B cell (primary cell): ENCODE data around the gene TNNT1. TPM values are rescaled to one million over a fixed set of nuclear protein-coding genes. Genes with fewer than 3 reads are reported as not detected.

Experiments used
- ATAC-seq: fragments of 200-7000 bp; cut with Tn5 transposase; one replicate; pipeline ENCODE4 v1.10.0; 2021; ENCODE audit warnings: low read depth, mild to moderate bottlenecking, moderate number of reproducible peaks, moderate library complexity
- CTCF ChIA-PET: fragments of 350-600 bp; sonication (Branson Sonifier 250); formaldehyde crosslinking; loops from one replicate; lab custom pipeline; 2021; ENCODE audit warnings: antibody characterized with exemption, inconsistent platforms; lab: Charles Lee
- POLR2A ChIA-PET: fragments of 350-600 bp; sonication (Branson Sonifier 250); formaldehyde crosslinking; loops from one replicate; lab custom pipeline; 2021; ENCODE audit warnings: antibody characterized with exemption; lab: Charles Lee
- DNase-seq: peaks from one replicate; pipeline ENCODE4 v3.0.0; 2013
- H2AFZ ChIP-seq: 2 replicates; pipeline ENCODE4 v1.6.1; 2012; ENCODE audit warnings: mild to moderate bottlenecking, low read depth, low read length; ENCODE audit not compliant: insufficient read depth, poor library complexity, severe bottlenecking
- H3K27ac ChIP-seq, 2 donors: 1 replicate in 1 of 2; 2 replicates in 1 of 2; pipeline ENCODE4 v1.5.1; 2012 to 2013; ENCODE audit warnings: low read length in 2 of 2, mild to moderate bottlenecking in 2 of 2, moderate library complexity in 1 of 2
- H3K27me3 ChIP-seq, 4 experiments: fragments of 200-600 bp in 1 of 4; sonication (generic) in 1 of 4; replicated peaks in 1 of 4; 1 replicate in 2 of 4; 2 replicates in 2 of 4; pipeline versions ENCODE4 v1.6.1 to v1.7.0; 2013 to 2016; ENCODE audit warnings: low read length in 3 of 4, mild to moderate bottlenecking in 2 of 4, mixed read lengths in 1 of 4, moderate library complexity in 1 of 4; ENCODE audit not compliant: insufficient read depth in 4 of 4, control insufficient read depth in 3 of 4; ENCODE audit errors: control extremely low read depth in 1 of 4
- H3K36me3 ChIP-seq, 2 experiments: replicated peaks in 1 of 2; 1 replicate in 1 of 2; 2 replicates in 1 of 2; pipeline versions ENCODE4 v1.6.1 to v1.7.1; 2013; ENCODE audit warnings: low read length in 1 of 2; ENCODE audit not compliant: insufficient read depth in 2 of 2, control insufficient read depth in 1 of 2; ENCODE audit errors: control extremely low read depth in 1 of 2, extremely low read depth in 1 of 2
- H3K4me1 ChIP-seq, 2 donors: fragments of 200-600 bp in 1 of 2; sonication (generic) in 1 of 2; 1 replicate in 1 of 2; 2 replicates in 1 of 2; pipeline versions ENCODE4 v1.5.1 to v1.6.1; 2013 to 2017; ENCODE audit warnings: low read length in 2 of 2; ENCODE audit not compliant: control insufficient read depth in 2 of 2, insufficient read depth in 2 of 2
- H3K4me2 ChIP-seq: replicated peaks from 2 replicates; pipeline ENCODE3; 2012; ENCODE audit warnings: mild to moderate bottlenecking, low read depth, low read length; ENCODE audit not compliant: poor library complexity, severe bottlenecking
- H3K4me3 ChIP-seq, 5 experiments: fragments of 200-600 bp in 1 of 5; sonication (generic) in 1 of 5; 1 replicate in 3 of 5; 2 replicates in 2 of 5; pipeline versions ENCODE4 v1.5.1 to v1.7.0; 2011 to 2016; ENCODE audit warnings: low read length in 4 of 5, mild to moderate bottlenecking in 4 of 5, low read depth in 2 of 5, control low read depth in 1 of 5, moderate library complexity in 1 of 5; ENCODE audit not compliant: insufficient read depth in 1 of 5; ENCODE audit errors: control extremely low read depth in 1 of 5, extremely low read depth in 1 of 5
- H3K79me2 ChIP-seq: fragments of 200-600 bp; sonication (generic); one replicate; pipeline ENCODE4 v1.6.0; 2016; ENCODE audit warnings: low read length; ENCODE audit not compliant: control insufficient read depth, insufficient read depth
- H3K9ac ChIP-seq: fragments of 200-600 bp; sonication (generic); 2 replicates; pipeline ENCODE4 v1.6.1; 2017; ENCODE audit warnings: mild to moderate bottlenecking, low read length, moderate library complexity
- H3K9me3 ChIP-seq, 3 donors: one replicate each; pipeline versions ENCODE4 v1.6.1 to v1.7.1; 2013; ENCODE audit warnings: low read length in 2 of 3; ENCODE audit not compliant: control insufficient read depth in 2 of 3, insufficient read depth in 1 of 3; ENCODE audit errors: control extremely low read depth in 1 of 3
- H4K20me1 ChIP-seq: 2 replicates; pipeline ENCODE4 v1.6.0; 2012; ENCODE audit warnings: mild to moderate bottlenecking, low read length; ENCODE audit not compliant: insufficient read depth, control insufficient read depth, poor library complexity, severe bottlenecking
- H3K27ac Mint-ChIP-seq: one replicate; pipeline ENCODE4 v1.8.0; 2021; ENCODE audit warnings: mixed read lengths
- H3K27me3 Mint-ChIP-seq: one replicate; pipeline ENCODE4 v1.8.0; 2021; ENCODE audit warnings: mixed read lengths
- H3K4me1 Mint-ChIP-seq: one replicate; pipeline ENCODE4 v1.8.0; 2021; ENCODE audit warnings: mixed read lengths
- H3K4me3 Mint-ChIP-seq: one replicate; pipeline ENCODE4 v1.8.0; 2021; ENCODE audit warnings: mixed read lengths
- H3K9me3 Mint-ChIP-seq: one replicate; pipeline ENCODE4 v1.8.0; 2022; ENCODE audit warnings: mixed read lengths; ENCODE audit not compliant: insufficient read depth
- CTCF ChIP-seq: fragments of 200-600 bp; IDR thresholded peaks from one replicate; pipeline ENCODE4 v1.8.0; 2022; ENCODE audit warnings: antibody characterized with exemption, mild to moderate bottlenecking
- EZH2 ChIP-seq: IDR thresholded peaks from 2 replicates; pipeline ENCODE4 v1.6.1; 2012; ENCODE audit warnings: borderline replicate concordance, low read depth, mild to moderate bottlenecking, moderate library complexity, low read length; ENCODE audit not compliant: insufficient read depth, poor library complexity, severe bottlenecking
- WGBS: methylation state at CpG from one replicate; pipeline ENCODE4 v1.1.5; 2013; ENCODE audit warnings: missing lambda C conversion rate; ENCODE audit not compliant: insufficient coverage; 5-methylcytosine and 5-hydroxymethylcytosine counted together
- intact Hi-C: fragments of 100-400 bp; cut with micrococcal nuclease; formaldehyde crosslinking; loops from one replicate; pipeline ENCODE4 v1.10.0; 2022
- polyA plus RNA-seq: library from polyadenylated mRNA; depleted of rRNA; stranded (reverse); fragments of >200 nt; gene quantifications from 2 replicates; pipeline ENCODE4 v1.2.3, GENCODE V29; 2012
- total RNA-seq, 2 donors: library from RNA; stranded (reverse); fragments of 120-200 nt in 1 of 2; gene quantifications; 1 replicate in 1 of 2; 2 replicates in 1 of 2; pipeline versions ENCODE4 v1.2.3 to v1.2.4, GENCODE V29; 2013 to 2022

The TNNT1 gene
- total and polyA plus RNA-seq, 2 donors (not counting 1 experiment from before 2014, with no cell fraction given) = not detected

- Histone ChIP-seq H3K27ac (peak within 1 kb of the TSS in 1 of 2 donors; percentile 64), H2AFZ (no peak within 1 kb of the TSS), H3K79me2 (no peaks in the 10 kb centered on the region)
Observed at GRCh38 chr19:55179606-55180484, 30.8 kb upstream of the TNNT1 start, which contains the start of gene SYT5. Gene SYT5, minus strand, starts transcription at chr19:55180289. Its CDS starts 1,248 bp downstream, at chr19:55179041.

More at GRCh38 chr19:55179606-55180484, 30.8 kb upstream of the TNNT1 start, which contains the start of gene SYT5:
- Histone ChIP-seq H3K9ac (peak within 1 kb of the TSS; percentile 55), H3K9me3 (peaks cover 0 to 54% (median 8%) of the 10 kb centered on the region in 3 donors), H4K20me1 (no peaks in the 10 kb centered on the region), H3K4me3 (peak within 1 kb of the TSS in 4 of 5 experiments; percentile 31 to 60 (median 50)), H3K36me3 (no peaks in the 10 kb centered on the region), H3K4me2 (peak within 1 kb of the TSS; percentile 81), H3K27me3 (peaks cover 0 to 83% (median 47%) of the 10 kb centered on the region in 4 experiments), H3K4me1 (peaks cover 22 to 32% of the 10 kb centered on the region in 2 donors)
- 3% methylated on average over 58 of the region's 68 CpGs for whole genome bisulfite sequencing
- peak within 1 kb of the TSS; percentile 89 for H3K27ac Mint-ChIP-seq
- H3K4me1 Mint-ChIP-seq = peaks cover 24% of the 10 kb centered on the region
- intact Hi-C loops = loop anchor here (1.0 kb wide), 2 partner anchors 63 to 79 kb away; partner anchors contain the start of genes PPP1R12C and PPP6R1
- TF ChIP-seq CTCF = no peak
- no peak for TF ChIP-seq EZH2
- H3K4me3 Mint-ChIP-seq = peak within 1 kb of the TSS; percentile 88
- H3K27me3 Mint-ChIP-seq = peaks cover 58% of the 10 kb centered on the region
- ChIA-PET POLR2A (interaction anchor here (0.5 to 1.3 kb wide), 7 partner anchors 9 to 324 kb away, joined by 3 to 5 read pairs (median 3); partner anchors contain the start of genes KMT5C and PPP6R1), CTCF (interaction anchor here (1.0 kb wide), 1 partner anchor 160 kb away, joined by 3 read pairs; the partner anchor contains the start of gene KMT5C)
- no peaks in the 10 kb centered on the region for H3K9me3 Mint-ChIP-seq
- DNase-seq (peak; percentile 72), ATAC-seq (peak; percentile 28)
